ENCODE data around the gene INTS4.
"Not testable (repeated sequence)": the region's sequence is repeated elsewhere in the genome, so short reads cannot be mapped to it uniquely, and the experiment has no call there.

The INTS4 gene

DNA sequence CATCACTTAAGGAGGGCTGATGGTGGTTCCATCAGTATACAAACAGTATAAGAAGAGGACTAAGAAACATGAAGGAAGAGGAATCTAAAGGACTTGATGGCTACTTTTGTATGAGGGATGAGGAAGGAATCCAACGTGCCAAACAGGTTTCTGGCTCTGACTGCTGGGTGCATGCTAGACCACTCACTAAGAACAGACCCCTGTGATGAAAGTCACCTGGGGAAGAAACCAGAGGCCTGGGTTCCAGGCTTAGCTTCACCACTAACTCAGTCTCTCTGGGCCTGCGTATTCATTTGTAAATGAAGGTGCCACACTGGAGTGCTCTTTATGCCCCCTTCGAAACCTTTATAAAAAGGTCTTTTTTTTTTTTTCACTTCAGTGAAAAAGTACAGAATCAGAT is 118.4 kb downstream of the INTS4 start:
- DNase-seq: no peak

DNA sequence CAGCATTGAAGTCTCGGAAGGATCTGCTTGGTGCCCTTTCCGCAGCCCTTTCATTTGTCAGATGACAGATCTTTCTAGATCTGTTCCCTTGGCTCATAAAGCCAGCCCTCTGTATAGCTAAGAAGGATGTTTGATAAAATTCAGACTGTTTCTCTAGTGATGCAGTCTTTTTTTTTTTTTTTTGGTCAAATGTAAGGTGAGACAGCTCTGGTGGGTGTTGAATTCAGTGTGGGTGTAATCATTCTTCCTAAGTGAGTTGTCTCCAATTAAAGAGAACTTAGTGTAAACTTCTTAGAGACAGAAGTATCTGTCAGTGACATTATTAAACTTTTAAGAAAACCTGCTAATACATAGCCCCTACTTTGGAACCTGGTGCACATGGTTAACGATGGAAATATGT is 120.3 kb downstream of the INTS4 start:
- DNase-seq: no peak

DNA sequence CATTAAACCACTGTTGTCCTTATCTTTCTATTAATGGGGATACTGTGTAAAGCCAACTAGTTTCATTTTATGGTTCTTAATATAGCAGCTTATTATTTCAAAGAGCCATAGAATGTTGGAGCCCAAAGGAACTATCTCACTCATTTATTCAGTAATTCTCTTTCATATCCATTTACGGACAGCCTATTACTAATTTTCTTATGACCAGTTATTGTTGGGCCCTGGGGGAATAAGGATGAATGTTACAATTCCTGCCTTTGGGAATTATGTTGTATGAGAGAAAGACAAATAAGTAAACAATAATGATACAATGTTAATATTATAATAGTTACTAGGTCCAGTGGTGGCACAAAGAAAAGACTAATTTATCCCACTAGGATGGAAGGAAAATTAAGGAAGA is 121.1 kb downstream of the INTS4 start:
- no peak for DNase-seq

DNA sequence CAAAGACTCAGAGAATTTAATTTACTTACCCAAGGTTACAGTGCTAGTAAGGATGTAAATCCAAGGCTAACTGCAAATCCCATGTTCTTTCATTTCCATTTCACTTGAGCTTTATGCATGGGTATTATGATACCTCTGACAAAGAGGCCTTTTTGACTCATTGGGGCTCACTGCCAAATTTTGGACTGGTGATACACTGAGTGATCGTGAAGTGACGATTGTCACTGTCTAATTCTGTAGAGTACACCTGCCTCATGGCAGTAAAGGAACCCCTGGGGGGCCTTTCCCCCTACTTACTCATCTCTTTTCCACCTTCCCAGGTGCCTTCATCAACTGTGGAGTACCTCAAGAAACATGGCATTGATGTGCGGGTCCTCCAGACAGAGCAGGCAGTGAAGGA is 122.6 kb downstream of the INTS4 start:
- DNase-seq: no peak

DNA sequence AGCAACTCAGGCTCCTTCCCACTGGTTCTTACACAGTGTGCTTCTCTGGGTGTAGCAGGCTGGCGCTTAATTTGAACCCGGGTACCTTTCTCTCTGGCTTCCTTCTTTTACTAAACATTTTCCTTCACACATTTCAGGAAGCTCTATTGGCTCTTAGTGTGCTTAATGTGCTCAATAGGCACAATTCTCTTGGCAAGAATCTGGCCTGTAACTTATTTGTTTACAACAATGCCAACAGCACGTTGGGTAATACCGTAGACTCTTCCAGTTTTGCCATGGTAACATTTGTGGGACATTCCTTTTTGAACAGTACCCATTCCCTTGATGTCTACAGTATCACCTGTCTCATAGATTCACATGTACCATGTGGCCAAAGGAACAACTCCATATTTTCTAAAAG is 125.7 kb downstream of the INTS4 start:
- no peak for DNase-seq

DNA sequence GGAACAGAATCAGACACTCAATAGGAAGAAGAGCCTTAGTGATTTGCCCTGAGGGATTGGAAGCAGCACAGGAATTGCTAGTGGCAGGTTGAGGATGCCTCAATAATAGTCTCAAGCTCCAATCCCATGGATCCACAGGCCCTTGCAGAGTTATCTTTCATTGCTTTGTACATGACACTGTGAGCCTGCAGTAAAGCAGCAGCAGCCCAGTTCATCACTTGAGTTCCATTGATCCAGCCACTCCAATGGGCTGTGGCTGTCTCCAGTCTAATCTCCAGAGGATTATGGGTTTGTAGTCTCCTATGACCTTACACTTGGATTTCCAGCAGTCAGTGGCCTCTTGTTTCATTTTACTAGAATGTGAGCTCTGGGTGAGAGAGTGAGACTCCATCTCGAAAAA is 128.1 kb downstream of the INTS4 start:
- no peak for DNase-seq

DNA sequence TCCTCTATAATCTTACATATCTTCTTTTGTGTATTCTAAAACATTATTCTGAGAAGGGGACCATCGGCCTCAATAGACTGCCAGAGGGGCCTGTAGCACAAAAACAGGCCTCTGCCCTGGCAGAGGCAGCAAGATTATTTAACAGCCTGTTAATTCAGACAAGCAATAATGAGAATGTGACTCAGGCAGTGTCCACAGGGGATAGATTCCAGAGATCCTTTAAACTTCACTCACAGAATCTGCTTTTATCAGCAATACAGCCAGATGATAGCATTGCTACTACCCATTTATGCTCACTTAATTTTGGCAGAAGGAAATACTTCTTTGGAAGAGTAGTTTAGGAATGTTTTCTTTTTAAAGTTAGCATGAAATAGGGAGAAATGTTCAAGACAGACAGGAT is 128.7 kb downstream of the INTS4 start:
- DNase-seq: no peak

DNA sequence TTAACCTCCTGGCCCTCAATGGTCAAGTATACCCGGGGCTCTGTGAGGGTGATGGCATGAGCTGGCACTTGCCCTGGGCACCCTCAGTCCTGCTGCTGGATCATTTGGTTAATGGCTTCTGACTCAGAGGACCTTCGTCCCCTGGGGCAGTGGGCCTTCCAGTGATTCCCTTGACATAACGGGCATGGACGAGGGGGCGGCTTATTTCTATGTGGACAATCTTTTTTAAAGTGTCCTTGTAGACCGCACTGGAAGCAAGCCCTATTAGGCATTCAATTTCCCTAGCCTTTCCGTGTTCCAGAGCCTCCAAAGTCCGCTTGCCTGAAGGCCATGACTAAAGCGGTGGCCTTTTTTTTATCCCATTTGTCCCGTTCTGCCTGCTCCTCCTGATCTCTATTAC is 133.0 kb downstream of the INTS4 start:
- not testable (repeated sequence) for DNase-seq

- not testable (repeated sequence) for DNase-seq
Observed at GRCh38 chr11:77857906-77858457, 136.5 kb downstream of the INTS4 start.

- no peak for DNase-seq
Observed at GRCh38 chr11:77854838-77855237, 139.6 kb downstream of the INTS4 start.

DNA sequence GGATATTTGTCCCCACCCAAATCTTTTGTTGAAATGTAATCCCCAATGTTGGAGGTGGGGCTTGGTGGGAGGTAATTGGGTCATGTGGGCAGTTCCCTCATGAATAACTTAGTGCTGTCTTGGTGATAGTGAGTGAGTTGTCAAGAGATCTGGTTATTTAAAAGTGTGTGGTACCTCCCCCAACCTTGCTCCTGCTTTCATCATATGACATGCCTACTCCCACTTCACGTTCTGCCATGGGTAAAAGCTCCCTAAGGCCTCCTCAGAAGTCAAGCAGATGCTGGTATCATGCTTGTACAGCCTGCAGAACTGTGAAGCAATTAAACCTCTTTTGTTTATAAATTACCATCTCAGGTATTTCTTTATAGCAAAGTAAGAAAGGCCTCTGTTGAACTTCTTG is 143.0 kb downstream of the INTS4 start:
- no peak for DNase-seq

DNA sequence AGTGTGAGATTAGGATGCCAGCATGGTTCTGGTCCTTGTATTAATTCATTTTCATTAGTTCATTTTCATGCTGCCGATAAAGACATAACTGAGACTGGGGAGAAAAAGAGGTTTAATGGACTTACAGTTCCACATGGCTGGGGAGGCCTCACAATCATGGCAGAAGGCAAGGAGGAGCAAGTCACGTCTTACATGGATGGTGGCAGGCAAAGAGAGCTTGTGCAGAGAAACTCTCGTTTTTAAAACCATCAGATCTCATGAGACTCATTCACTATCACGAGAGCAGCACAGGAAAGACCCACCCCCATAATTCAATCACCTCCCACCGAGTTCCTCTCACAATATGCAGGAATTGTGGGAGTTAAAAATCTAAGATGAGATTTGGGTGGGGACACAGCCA is 150.8 kb downstream of the INTS4 start:
- DNase-seq: not testable (repeated sequence)

DNA sequence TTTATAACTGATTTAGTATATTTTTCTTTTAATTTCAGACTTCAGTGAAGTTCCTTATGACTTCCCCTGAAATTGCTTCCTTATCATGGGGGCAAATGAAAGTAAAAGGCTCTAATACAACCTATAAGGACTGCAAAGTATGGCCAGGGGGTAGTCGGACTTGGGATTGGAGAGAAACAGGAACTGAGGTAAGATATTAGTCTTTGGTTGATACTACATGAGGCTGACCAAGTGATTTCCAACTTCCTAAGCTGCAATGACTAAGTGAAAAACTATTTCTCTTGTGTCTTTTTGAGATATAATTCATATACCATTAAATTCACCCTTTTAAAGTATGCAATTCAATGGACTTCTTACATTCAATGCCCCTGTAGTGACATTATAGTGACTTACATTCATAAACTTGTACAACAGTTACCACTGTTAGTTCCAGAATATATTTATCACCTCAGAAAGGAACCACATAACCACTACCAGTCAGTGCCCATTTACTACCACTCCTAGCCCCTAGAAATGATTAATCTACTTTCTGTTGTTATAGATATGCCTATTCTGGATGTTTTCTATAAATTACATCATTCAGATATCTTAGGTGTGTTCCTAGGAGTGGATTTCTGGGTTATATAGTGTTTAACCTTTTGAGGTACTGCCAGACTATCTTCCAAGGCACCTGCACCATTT is 151.9 kb downstream of the INTS4 start:
- DNase-seq: no peak

- DNase-seq: no peak
Observed at GRCh38 chr11:77833302-77833701, 161.2 kb downstream of the INTS4 start.

- DNase-seq: no peak
Observed at GRCh38 chr11:77828926-77829325, 165.5 kb downstream of the INTS4 start.

Data from KG1 (cell line).